GM10266 (cell line): ENCODE results near the gene ZNF687.

Source experiments
- DNase-seq: peaks from one replicate; pipeline ENCODE4 v3.0.0; 2012; ENCODE audit errors: extremely low spot score
- CTCF ChIP-seq: IDR thresholded peaks from 2 replicates; pipeline ENCODE4 v1.5.1; 2012; ENCODE audit warnings: mild to moderate bottlenecking, low read depth; ENCODE audit not compliant: control insufficient read depth, insufficient read depth; ENCODE audit errors: missing control alignments

The ZNF687 gene

GRCh38 chr1:151281225-151281968 is 702 bp upstream of the ZNF687 start:
- TF ChIP-seq CTCF = peak; percentile 17

GRCh38 chr1:151282883-151283725 is 1.0 kb downstream of the ZNF687 start:
- peak; percentile 53 for DNase-seq

More at GRCh38 chr1:151281225-151281968, 702 bp upstream of the ZNF687 start:
- peak; percentile 89 for DNase-seq

GRCh38 chr1:151284013-151284577 is 2.0 kb downstream of the ZNF687 start:
- no peak for TF ChIP-seq CTCF
- no peak for DNase-seq

More at GRCh38 chr1:151282883-151283725, 1.0 kb downstream of the ZNF687 start:
- peak; percentile 14 for TF ChIP-seq CTCF

- TF ChIP-seq CTCF = no peak
- DNase-seq = no peak
These were observed 4.7 kb downstream of the ZNF687 start for GRCh38 chr1:151286619-151287340.

DNA sequence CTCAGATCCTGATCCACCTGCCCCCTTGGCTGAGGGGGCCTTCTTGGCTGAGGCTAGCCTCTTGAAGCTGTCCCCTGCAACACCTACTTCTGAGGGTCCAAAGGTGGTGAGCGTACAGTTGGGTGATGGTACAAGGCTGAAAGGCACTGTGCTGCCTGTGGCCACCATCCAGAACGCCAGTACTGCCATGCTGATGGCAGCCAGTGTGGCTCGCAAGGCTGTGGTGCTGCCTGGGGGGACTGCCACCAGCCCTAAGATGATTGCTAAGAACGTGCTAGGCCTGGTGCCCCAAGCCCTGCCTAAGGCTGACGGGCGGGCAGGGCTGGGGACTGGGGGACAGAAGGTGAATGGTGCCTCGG is 5.2 kb downstream of the ZNF687 start:
- TF ChIP-seq CTCF = no peak
- no peak for DNase-seq

GRCh38 chr1:151287767-151288500 is 5.8 kb downstream of the ZNF687 start:
- DNase-seq = no peak
- no peak for TF ChIP-seq CTCF
